Endothelial cell of umbilical vein (primary cell): Measurements from ENCODE around the gene OBP2B. TPM values are rescaled to one million over a fixed set of nuclear protein-coding genes. Genes with fewer than 3 reads are reported as not detected.

Experiments
- BruUV-seq: library from RNA; stranded (reverse); fragments of 400-500 nt; replicated peaks from 2 replicates; lab custom pipeline; 2021; lab: Mats Ljungman, UMichigan
- CTCF ChIA-PET: fragments of 300-600, 350-600 bp; sonication (Branson Sonifier 250); formaldehyde crosslinking; loops from one replicate; lab custom pipeline; 2021; ENCODE audit warnings: antibody characterized with exemption, inconsistent platforms; lab: Charles Lee
- POLR2A ChIA-PET: fragments of 300-600, 350-600 bp; sonication (Branson Sonifier 250); formaldehyde crosslinking; loops from one replicate; lab custom pipeline; 2021; ENCODE audit warnings: antibody characterized with exemption, inconsistent platforms; lab: Charles Lee
- DNase-seq: peaks from one replicate; pipeline ENCODE4 v3.0.0-alpha.2; 2011; ENCODE audit warnings: low read depth, low spot score
- FAIRE-seq: peaks from 2 replicates; lab custom pipeline; 2011; peaks lifted over from hg19 to GRCh38; lab: Jason Lieb, UNC
- H2AFZ ChIP-seq: 2 replicates; pipeline ENCODE4 v1.6.0; 2012; ENCODE audit warnings: low read depth, low read length, control low read depth, inconsistent platforms
- H3K27ac ChIP-seq: 2 replicates; pipeline ENCODE4 v1.5.1; 2011; ENCODE audit warnings: low read depth, mild to moderate bottlenecking, control low read depth, low read length, moderate library complexity; ENCODE audit not compliant: insufficient read depth
- H3K27me3 ChIP-seq, 2 experiments: 2 replicates each; pipeline versions ENCODE4 v1.6.0 to v1.6.1; 2011; ENCODE audit warnings: low read length in 2 of 2, mixed read lengths in 1 of 2; ENCODE audit not compliant: control insufficient read depth in 2 of 2, insufficient read depth in 2 of 2
- H3K36me3 ChIP-seq, 2 experiments: 2 replicates in 1 of 2; 3 replicates in 1 of 2; pipeline ENCODE4 v1.5.1; 2011; ENCODE audit warnings: low read length in 2 of 2, mild to moderate bottlenecking in 1 of 2, moderate library complexity in 1 of 2; ENCODE audit not compliant: control insufficient read depth in 2 of 2, insufficient read depth in 2 of 2; ENCODE audit errors: extremely low read depth in 1 of 2
- H3K4me1 ChIP-seq: 3 replicates; pipeline ENCODE4 v1.5.1; 2011; ENCODE audit warnings: mild to moderate bottlenecking, low read length; ENCODE audit not compliant: control insufficient read depth, insufficient read depth; ENCODE audit errors: extremely low read depth
- H3K4me2 ChIP-seq: 2 replicates; pipeline ENCODE4 v1.6.1; 2011; ENCODE audit warnings: low read length, control low read depth, mixed read lengths; ENCODE audit not compliant: insufficient read depth
- H3K4me3 ChIP-seq, 3 experiments: fragments of 200-600 bp in 1 of 3; sonication (generic), shearing (Covaris generic) in 1 of 3; replicated peaks in 1 of 3; 2 replicates each; pipeline ENCODE4 v1.5.1; 2011 to 2016; ENCODE audit warnings: control low read depth in 3 of 3, low read length in 3 of 3, mild to moderate bottlenecking in 2 of 3, inconsistent platforms in 1 of 3, low read depth in 1 of 3, moderate library complexity in 1 of 3; ENCODE audit not compliant: insufficient read depth in 1 of 3
- H3K79me2 ChIP-seq: 2 replicates; pipeline ENCODE4 v1.6.0; 2012; ENCODE audit warnings: low read length, inconsistent platforms; ENCODE audit not compliant: control insufficient read depth, insufficient read depth
- H3K9ac ChIP-seq: replicated peaks from 2 replicates; pipeline ENCODE3; 2011; ENCODE audit warnings: low read length, control low read depth; ENCODE audit not compliant: insufficient read depth; ENCODE audit errors: extremely low read depth
- H3K9me1 ChIP-seq: replicated peaks from 3 replicates; pipeline ENCODE4 v1.6.0; 2011; ENCODE audit warnings: mild to moderate bottlenecking, low read length; ENCODE audit not compliant: control insufficient read depth, insufficient read depth; ENCODE audit errors: extremely low read depth
- H3K9me3 ChIP-seq: replicated peaks from 2 replicates; pipeline ENCODE4 v1.5.1; 2012; ENCODE audit warnings: low read length, inconsistent platforms; ENCODE audit not compliant: control insufficient read depth, insufficient read depth
- H4K20me1 ChIP-seq: replicated peaks from 2 replicates; pipeline ENCODE3; 2011; ENCODE audit warnings: mild to moderate bottlenecking, low read length; ENCODE audit not compliant: control insufficient read depth, insufficient read depth; ENCODE audit errors: extremely low read depth
- CTCF ChIP-seq, 2 donors: IDR thresholded peaks; 1 replicate in 1 of 2; 2 replicates in 1 of 2; pipeline ENCODE4 v1.5.1; 2011; ENCODE audit warnings: low read length in 2 of 2, mild to moderate bottlenecking in 2 of 2, moderate library complexity in 2 of 2, control low read depth in 1 of 2, inconsistent platforms in 1 of 2, low read depth in 1 of 2; ENCODE audit not compliant: insufficient read depth in 1 of 2; ENCODE audit errors: extremely low read depth in 1 of 2
- EZH2 ChIP-seq: IDR thresholded peaks from 2 replicates; pipeline ENCODE4 v1.6.1; 2012; ENCODE audit warnings: borderline replicate concordance, low read depth, mild to moderate bottlenecking, moderate library complexity, low read length, inconsistent platforms; ENCODE audit not compliant: severe bottlenecking
- FOS ChIP-seq: IDR thresholded peaks from 2 replicates; pipeline ENCODE4 v1.6.1; 2011; ENCODE audit warnings: mild to moderate bottlenecking, low read length, moderate library complexity, borderline replicate concordance; ENCODE audit not compliant: insufficient read depth
- GATA2 ChIP-seq: IDR thresholded peaks from 2 replicates; pipeline ENCODE4 v1.7.0; 2011; ENCODE audit warnings: low read depth, mild to moderate bottlenecking, moderate library complexity, mixed read lengths, low read length; ENCODE audit not compliant: insufficient read length, insufficient read depth
- JUN ChIP-seq: IDR thresholded peaks from 2 replicates; pipeline ENCODE4 v1.6.1; 2011; ENCODE audit warnings: borderline replicate concordance, low read depth; ENCODE audit not compliant: insufficient read length, insufficient read depth
- MAX ChIP-seq: IDR thresholded peaks from 2 replicates; pipeline ENCODE4 v1.6.1; 2011; ENCODE audit not compliant: insufficient read depth, insufficient read length
- MYC ChIP-seq: IDR thresholded peaks from one replicate; pipeline ENCODE4 v1.6.1; 2011; ENCODE audit warnings: mild to moderate bottlenecking, low read depth, low read length
- POLR2A ChIP-seq: IDR thresholded peaks from 2 replicates; pipeline ENCODE4 v1.6.1; 2012; ENCODE audit warnings: low read depth, mild to moderate bottlenecking, control low read depth, low read length
- POLR2AphosphoS5 ChIP-seq: IDR thresholded peaks from 2 replicates; pipeline ENCODE4 v1.6.1; 2012; ENCODE audit warnings: low read depth, mild to moderate bottlenecking, control low read depth, low read length, moderate library complexity; ENCODE audit not compliant: insufficient read depth
- dilution Hi-C: fragments of 300-500 bp; cut with MboI; formaldehyde crosslinking; loops from one replicate; pipeline ENCODE4 v1.15.0; 2019; ENCODE audit warnings: low sequenced_read_pairs; ENCODE audit not compliant: extremely low pct_ligation_motif_present
- intact Hi-C: fragments of 100-400 bp; cut with micrococcal nuclease; formaldehyde crosslinking; loops from one replicate; pipeline ENCODE4 v1.10.0; 2022
- polyA plus RNA-seq, 4 experiments: library from polyadenylated mRNA; depleted of rRNA in 3 of 4; stranded (reverse) in 3 of 4; unstranded in 1 of 4; fragments of >200 nt; gene quantifications; 2 replicates each; pipeline versions ENCODE4 v1.2.1 to v1.2.3, GENCODE V29; 2011 to 2012; ENCODE audit warnings: missing spikeins in 1 of 4
- total RNA-seq: library from RNA; stranded (reverse); gene quantifications from 2 replicates; pipeline ENCODE4 v1.2.3, GENCODE V29; 2021

Gene OBP2B
- total and polyA plus RNA-seq, 2 donors (not counting 3 experiments of a cell fraction or from before 2014, with no cell fraction given): not detected

- dilution Hi-C loops: no loop called here
- H3K9me3 ChIP-seq: no peaks in the 10 kb centered on the region
- intact Hi-C loops: no loop called here
- CTCF ChIA-PET: interaction anchor here (1.4 to 2.4 kb wide), 2 partner anchors 15 to 17 kb away, joined by 5 to 8 read pairs; no protein-coding TSS in a partner anchor
- no peaks in the 10 kb centered on the region for H3K79me2 ChIP-seq
- H3K36me3 ChIP-seq: no peaks in the 10 kb centered on the region
- no peak overlapping the region for H2AFZ ChIP-seq
- H3K4me3 ChIP-seq: no peak overlapping the region
- no peak for FAIRE-seq
- no TSS peak for BruUV-seq
- H3K9me1 ChIP-seq: no peaks in the 10 kb centered on the region
- H3K4me2 ChIP-seq: no peak overlapping the region
- no peaks in the 10 kb centered on the region for H4K20me1 ChIP-seq
- POLR2A ChIA-PET: no interaction called here
- no peak for DNase-seq
- no peak for TF ChIP-seq JUN
- TF ChIP-seq POLR2A: no peak
- no peak for TF ChIP-seq CTCF (IDR thresholded peaks at IDR 0.05; ENCODE audit: extremely low read depth in 1 of 2, insufficient read depth in 1 of 2, low read depth in 1 of 2, low read length in 2 of 2)
- TF ChIP-seq FOS: no peak
- TF ChIP-seq GATA2: no peak
- TF ChIP-seq EZH2: no peak
- no peak for TF ChIP-seq MAX
- TF ChIP-seq POLR2AphosphoS5: no peak
- TF ChIP-seq MYC: no peak
- peaks cover 0 to 4% of the 10 kb centered on the region in 2 experiments for H3K27me3 ChIP-seq
- H3K9ac ChIP-seq: no peak overlapping the region
- H3K27ac ChIP-seq: no peak overlapping the region
- H3K4me1 ChIP-seq: no peaks in the 10 kb centered on the region
Measured at GRCh38 chr9:133202688-133203453, 6.2 kb downstream of the OBP2B start.
